Measurements from ENCODE around the gene CYCS. TPM values are rescaled to one million over a fixed set of nuclear protein-coding genes. Genes with fewer than 3 reads are reported as not detected.

Gene CYCS
- total and polyA plus RNA-seq, 2 of the 8 experiments (the other 6 are each of a cell fraction or from before 2014, with no cell fraction given) = 48.6 to 229 TPM

DNA sequence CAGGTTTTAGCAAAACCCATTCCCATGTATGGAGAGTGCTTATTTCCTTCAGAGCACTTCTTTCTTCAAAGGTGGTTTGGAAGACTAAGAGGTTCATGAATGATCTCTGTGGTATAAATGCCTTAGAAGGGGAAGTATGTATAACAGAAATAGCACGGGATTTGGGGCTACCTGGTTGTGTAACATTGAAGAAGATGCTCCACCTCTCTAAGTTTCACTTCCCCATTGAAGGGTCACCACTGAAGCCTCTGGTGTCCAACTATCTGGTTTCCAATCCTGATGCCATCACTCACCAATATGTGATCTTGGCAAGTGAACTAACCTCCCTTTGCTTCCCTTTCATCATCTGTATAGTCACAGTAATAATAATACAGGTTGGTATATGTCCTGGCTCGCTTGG lies 37.2 kb downstream of the CYCS start:
- no peak overlapping the region for H4K8ac ChIP-seq (ENCODE audit: extremely low read depth, insufficient read depth, low read length)
- H4K20me1 ChIP-seq (replicated peaks in 1 of 2; ENCODE audit: control insufficient read depth in 1 of 2, insufficient read depth in 2 of 2, low read length in 2 of 2) = no peaks in the 10 kb centered on the region
- H3K18ac ChIP-seq (ENCODE audit: extremely low read depth, low read length) = no peak overlapping the region
- no peak overlapping the region for H3K56ac ChIP-seq (replicated peaks; ENCODE audit: insufficient read length, low read depth, low read length)
- no peak overlapping the region for H2AFZ ChIP-seq (ENCODE audit: low read length)
- H3K4me3 ChIP-seq (ENCODE audit: extremely low read depth in 1 of 4, insufficient read depth in 2 of 4, low read depth in 3 of 4, low read length in 4 of 4) = no peak overlapping the region
- no peaks in the 10 kb centered on the region for H3K23me2 ChIP-seq (ENCODE audit: low read depth, low read length)
- TF ChIP-seq PHF8 (conservative IDR thresholded peaks at IDR 0.05; ENCODE audit: low read depth, low read length) = no peak
- no peak for TF ChIP-seq SP2 (IDR thresholded peaks at IDR 0.05; ENCODE audit: low read length)
- no peak for TF ChIP-seq SP1 (IDR thresholded peaks at IDR 0.05; ENCODE audit: low read depth, low read length)
- no peak for TF ChIP-seq NRF1 (IDR thresholded peaks at IDR 0.05; ENCODE audit: low read depth, low read length)
- no peak for TF ChIP-seq GABPA (IDR thresholded peaks at IDR 0.05; ENCODE audit: borderline replicate concordance, insufficient read depth, low read length)
- TF ChIP-seq, protein P1, sequence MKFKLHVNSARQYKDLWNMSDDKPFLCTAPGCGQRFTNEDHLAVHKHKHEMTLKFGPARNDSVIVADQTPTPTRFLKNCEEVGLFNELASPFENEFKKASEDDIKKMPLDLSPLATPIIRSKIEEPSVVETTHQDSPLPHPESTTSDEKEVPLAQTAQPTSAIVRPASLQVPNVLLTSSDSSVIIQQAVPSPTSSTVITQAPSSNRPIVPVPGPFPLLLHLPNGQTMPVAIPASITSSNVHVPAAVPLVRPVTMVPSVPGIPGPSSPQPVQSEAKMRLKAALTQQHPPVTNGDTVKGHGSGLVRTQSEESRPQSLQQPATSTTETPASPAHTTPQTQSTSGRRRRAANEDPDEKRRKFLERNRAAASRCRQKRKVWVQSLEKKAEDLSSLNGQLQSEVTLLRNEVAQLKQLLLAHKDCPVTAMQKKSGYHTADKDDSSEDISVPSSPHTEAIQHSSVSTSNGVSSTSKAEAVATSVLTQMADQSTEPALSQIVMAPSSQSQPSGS (IDR thresholded peaks at IDR 0.05; ENCODE audit: low read length) = no peak
- no peak for TF ChIP-seq SP4 (IDR thresholded peaks at IDR 0.05; ENCODE audit: low read length)
- no peak for TF ChIP-seq ASH2L (IDR thresholded peaks at IDR 0.05; ENCODE audit: low read length)
- TF ChIP-seq SIRT6 (IDR thresholded peaks at IDR 0.05; ENCODE audit: low read length) = no peak
- TF ChIP-seq CHD2 (IDR thresholded peaks at IDR 0.05; ENCODE audit: low read length) = no peak
- TF ChIP-seq POU5F1 (IDR thresholded peaks at IDR 0.05; ENCODE audit: low read depth, low read length) = no peak
- no peak overlapping the region for H2AK5ac ChIP-seq (ENCODE audit: low read depth, low read length)
- no peaks in the 10 kb centered on the region for H3K79me2 ChIP-seq (ENCODE audit: control insufficient read depth in 1 of 2, insufficient read depth in 2 of 2, low read length in 2 of 2)
- H2BK15ac ChIP-seq (ENCODE audit: low read length) = no peak overlapping the region
- no peak overlapping the region for H2BK12ac ChIP-seq (ENCODE audit: low read depth, low read length)
- H2BK20ac ChIP-seq (ENCODE audit: low read length) = no peak overlapping the region
- no peaks in the 10 kb centered on the region for H3K4me1 ChIP-seq (replicated peaks in 1 of 4; ENCODE audit: control insufficient read depth in 3 of 4, insufficient read depth in 4 of 4, low read length in 3 of 4)
- CTCF ChIA-PET (ENCODE audit: partially characterized antibody) = interaction anchor here (0.6 to 2.9 kb wide), 3 partner anchors 11 to 1524 kb away, joined by 3 to 14 read pairs (median 3); no protein-coding TSS in a partner anchor
- H3K36me3 ChIP-seq (ENCODE audit: control insufficient read depth in 2 of 4, insufficient read depth in 4 of 4, low read length in 3 of 4) = no peaks in the 10 kb centered on the region
- H2BK120ac ChIP-seq (replicated peaks; ENCODE audit: low read depth, low read length) = no peak overlapping the region
- H3K23ac ChIP-seq (ENCODE audit: insufficient read length) = no peak overlapping the region
- no peak overlapping the region for H3K27ac ChIP-seq (ENCODE audit: low read depth, low read length)
- POLR2A ChIA-PET (ENCODE audit: partially characterized antibody) = no interaction called here
- no peak overlapping the region for H3K14ac ChIP-seq (ENCODE audit: insufficient read length)
- no peak overlapping the region for H3K9ac ChIP-seq (replicated peaks in 1 of 4; ENCODE audit: extremely low read depth in 1 of 4, low read depth in 3 of 4, low read length in 3 of 4)
- H3K27me3 ChIP-seq (replicated peaks in 1 of 4; ENCODE audit: control insufficient read depth in 3 of 4, extremely low read depth in 1 of 4, insufficient read depth in 3 of 4, low read length in 3 of 4) = no peaks in the 10 kb centered on the region
- H3K4ac ChIP-seq (replicated peaks; ENCODE audit: insufficient read length, low read depth, low read length) = no peak overlapping the region
- no peak for FAIRE-seq
- WGBS, 2 experiments (ENCODE audit: extremely low coverage in 1 of 2, insufficient coverage in 1 of 2, insufficient read length in 1 of 2, insufficient replicate concordance in 2 of 2, low coverage in 1 of 2, low lambda C conversion rate in 2 of 2, missing lambda C conversion rate in 1 of 2) = 82% methylated on average over 2 of the region's 2 CpGs; no CpG with 5 or more reads in 1 of the 2 experiments
- H3K79me1 ChIP-seq (ENCODE audit: low read depth, low read length) = no peaks in the 10 kb centered on the region
- no peaks in the 10 kb centered on the region for H3K9me3 ChIP-seq (ENCODE audit: insufficient read depth in 2 of 2, low read depth in 1 of 2, low read length in 1 of 2)
- no peak overlapping the region for H4K91ac ChIP-seq (replicated peaks; ENCODE audit: insufficient read length, low read length)
- H3K4me2 ChIP-seq (ENCODE audit: insufficient read depth in 1 of 2, low read depth in 2 of 2, low read length in 2 of 2) = no peak overlapping the region
- H4K5ac ChIP-seq (ENCODE audit: insufficient read length, low read depth, low read length) = no peak overlapping the region
- H2BK5ac ChIP-seq (ENCODE audit: low read depth, low read length) = no peak overlapping the region
- no peak for DNase-seq (ENCODE audit: low read depth in 1 of 2, low spot score in 2 of 2)
